Measurements from ENCODE around the gene SHROOM3. TPM values are rescaled to one million over a fixed set of nuclear protein-coding genes. Genes with fewer than 3 reads are reported as not detected.
A peak's percentile ranks its signal among the peaks of the same experiment; 100 is the strongest.

The SHROOM3 gene
- total RNA-seq, 2 donors from 2014 or later = 139 to 171 TPM

- no peaks in the 10 kb centered on the region for H3K9me3 ChIP-seq
Observed at GRCh38 chr4:76426272-76426671, 8.8 kb upstream of the SHROOM3 start.

GRCh38 chr4:76429636-76430035 lies 5.4 kb upstream of the SHROOM3 start:
- Histone ChIP-seq H3K9me3 (no peaks in the 10 kb centered on the region), H3K4me1 (ENCODE audit: control insufficient read depth in 1 of 2, low read depth in 2 of 2) (peaks cover 0 to 9% of the 10 kb centered on the region in 2 donors), H3K27ac (no peak overlapping the region), H3K36me3 (no peaks in the 10 kb centered on the region), H3K27me3 (replicated peaks; ENCODE audit: insufficient read depth) (no peaks in the 10 kb centered on the region), H3K4me3 (no peak overlapping the region)
- TF ChIP-seq CTCF (IDR thresholded peaks at IDR 0.05) = no peak
- DNase-seq (ENCODE audit: low spot score) (no peak), ATAC-seq (ENCODE audit: insufficient number of reproducible peaks, low FRiP score, low read depth) (no peak)

More at GRCh38 chr4:76426272-76426671, 8.8 kb upstream of the SHROOM3 start:
- DNase-seq (ENCODE audit: low spot score) = no peak
- H3K4me1 ChIP-seq (ENCODE audit: control insufficient read depth in 1 of 2, low read depth in 2 of 2) = peaks cover 0 to 8% of the 10 kb centered on the region in 2 donors
- H3K36me3 ChIP-seq = no peaks in the 10 kb centered on the region
- no peak overlapping the region for H3K27ac ChIP-seq
- TF ChIP-seq CTCF (IDR thresholded peaks at IDR 0.05) = peak; percentile 36
- no peak overlapping the region for H3K4me3 ChIP-seq
- ATAC-seq (ENCODE audit: insufficient number of reproducible peaks, low FRiP score, low read depth) = no peak
- no peaks in the 10 kb centered on the region for H3K27me3 ChIP-seq (replicated peaks; ENCODE audit: insufficient read depth)

GRCh38 chr4:76430519-76431388 lies 4.3 kb upstream of the SHROOM3 start:
- H3K36me3 ChIP-seq = no peaks in the 10 kb centered on the region
- H3K27me3 ChIP-seq (replicated peaks; ENCODE audit: insufficient read depth) = no peaks in the 10 kb centered on the region
- no peak overlapping the region for H3K27ac ChIP-seq
- H3K4me3 ChIP-seq = peak overlapping the region; percentile 34
- peak; percentile 64 for TF ChIP-seq CTCF (IDR thresholded peaks at IDR 0.05)
- DNase-seq (ENCODE audit: low spot score) (no peak), ATAC-seq (ENCODE audit: insufficient number of reproducible peaks, low FRiP score, low read depth) (no peak)
- H3K9me3 ChIP-seq = no peaks in the 10 kb centered on the region
- peaks cover 0 to 12% of the 10 kb centered on the region in 2 donors for H3K4me1 ChIP-seq (ENCODE audit: control insufficient read depth in 1 of 2, low read depth in 2 of 2)

- Histone ChIP-seq H3K27me3 (replicated peaks; ENCODE audit: insufficient read depth) (no peaks in the 10 kb centered on the region), H3K9me3 (no peaks in the 10 kb centered on the region), H3K4me1 (ENCODE audit: control insufficient read depth in 1 of 2, low read depth in 2 of 2) (peaks cover 5 to 15% of the 10 kb centered on the region in 2 donors), H3K4me3 (peak overlapping the region; percentile 62), H3K36me3 (no peaks in the 10 kb centered on the region), H3K27ac (peak overlapping the region; percentile 59 to 65)
- no peak for DNase-seq (ENCODE audit: low spot score)
- TF ChIP-seq CTCF (IDR thresholded peaks at IDR 0.05) = no peak
- no peak for ATAC-seq (ENCODE audit: insufficient number of reproducible peaks, low FRiP score, low read depth)
Observed at GRCh38 chr4:76435528-76436319, 695 bp downstream of the SHROOM3 start.

GRCh38 chr4:76439491-76439890 lies 4.5 kb downstream of the SHROOM3 start:
- Histone ChIP-seq H3K4me3 (no peak overlapping the region), H3K27me3 (replicated peaks; ENCODE audit: insufficient read depth) (no peaks in the 10 kb centered on the region), H3K36me3 (no peaks in the 10 kb centered on the region), H3K4me1 (ENCODE audit: control insufficient read depth in 1 of 2, low read depth in 2 of 2) (peaks cover 5 to 15% of the 10 kb centered on the region in 2 donors), H3K9me3 (no peaks in the 10 kb centered on the region), H3K27ac (no peak overlapping the region)
- TF ChIP-seq CTCF (IDR thresholded peaks at IDR 0.05) = no peak
- no peak for DNase-seq (ENCODE audit: low spot score)
- ATAC-seq (ENCODE audit: insufficient number of reproducible peaks, low FRiP score, low read depth) = no peak
